ENCODE results near the gene GTSF1L. TPM values are rescaled to one million over a fixed set of nuclear protein-coding genes. Genes with fewer than 3 reads are reported as not detected.

Gene GTSF1L
- polyA plus RNA-seq (2012; ENCODE audit: low read depth, missing spikeins), result 0.12 TPM

DNA sequence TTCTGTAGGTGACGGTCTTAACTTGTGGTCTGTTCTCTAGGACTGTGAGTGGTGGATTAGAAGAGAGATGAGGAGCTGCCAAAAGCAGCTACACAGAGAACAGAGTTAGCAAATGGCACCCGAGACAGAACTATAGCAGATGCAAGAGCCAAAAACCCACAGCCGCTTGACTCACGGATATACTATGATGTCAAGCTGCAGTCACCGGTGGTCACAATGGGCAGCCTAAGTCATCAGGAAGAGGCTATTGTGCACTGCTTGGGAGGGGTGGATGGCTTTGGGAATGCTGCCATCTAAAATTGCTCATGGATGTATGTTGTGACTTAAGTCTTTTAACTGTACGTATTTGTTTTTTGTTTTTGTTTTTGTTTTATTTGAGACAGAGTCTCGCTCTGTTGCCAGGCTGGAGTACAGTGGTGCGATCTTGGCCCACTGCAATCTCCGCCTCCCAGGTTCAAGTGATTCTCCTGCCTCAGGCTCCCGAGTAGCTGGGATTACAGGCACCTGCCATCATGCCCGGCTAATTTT lies at the start of gene GTSF1L:
TSS of gene GTSF1L (minus strand) at position 192 of the 528 bp plus-strand sequence. CDS start 308 bp downstream, outside the sequence.
- TF ChIP-seq SPI1 (IDR thresholded peaks at IDR 0.05; ENCODE audit: low read depth, low read length), result no peak
- TF ChIP-seq POLR2AphosphoS5 (IDR thresholded peaks at IDR 0.05; ENCODE audit: low read depth, low read length), result no peak
- no peak for TF ChIP-seq PAX5 (IDR thresholded peaks at IDR 0.05; ENCODE audit: insufficient read depth, low read length, severe bottlenecking)
- TF ChIP-seq POLR2A (IDR thresholded peaks at IDR 0.05; ENCODE audit: low read depth, low read length), result no peak
- no peak for TF ChIP-seq TAF1 (IDR thresholded peaks at IDR 0.05; ENCODE audit: low read depth, low read length)
- TF ChIP-seq POU2F2 (IDR thresholded peaks at IDR 0.05; ENCODE audit: low read depth, low read length), result no peak
- no peak for FAIRE-seq
- DNase-seq (ENCODE audit: insufficient read length, low spot score), result no peak

DNA sequence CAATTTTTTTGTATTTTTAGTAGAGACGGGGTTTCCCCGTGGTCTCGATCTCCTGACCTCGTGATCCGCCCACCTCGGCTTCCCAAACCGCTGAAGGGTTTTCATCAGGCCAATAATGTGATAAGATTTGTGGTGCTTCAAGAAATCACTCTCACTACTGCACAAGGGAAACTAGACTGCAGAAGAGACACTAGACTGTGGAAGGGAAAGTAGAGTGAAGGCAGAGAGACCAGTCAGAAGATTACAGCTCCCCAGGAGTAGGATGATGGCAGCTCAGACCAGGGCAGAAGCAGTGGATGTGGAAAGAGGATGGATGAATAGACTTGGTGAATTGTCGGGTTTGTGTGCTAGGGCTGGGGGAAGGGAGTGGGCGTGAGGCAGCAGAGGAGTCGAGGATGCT lies 48.0 kb upstream of the GTSF1L start:
- DNase-seq (ENCODE audit: insufficient read length, low spot score), result no peak
- no peak for FAIRE-seq

DNA sequence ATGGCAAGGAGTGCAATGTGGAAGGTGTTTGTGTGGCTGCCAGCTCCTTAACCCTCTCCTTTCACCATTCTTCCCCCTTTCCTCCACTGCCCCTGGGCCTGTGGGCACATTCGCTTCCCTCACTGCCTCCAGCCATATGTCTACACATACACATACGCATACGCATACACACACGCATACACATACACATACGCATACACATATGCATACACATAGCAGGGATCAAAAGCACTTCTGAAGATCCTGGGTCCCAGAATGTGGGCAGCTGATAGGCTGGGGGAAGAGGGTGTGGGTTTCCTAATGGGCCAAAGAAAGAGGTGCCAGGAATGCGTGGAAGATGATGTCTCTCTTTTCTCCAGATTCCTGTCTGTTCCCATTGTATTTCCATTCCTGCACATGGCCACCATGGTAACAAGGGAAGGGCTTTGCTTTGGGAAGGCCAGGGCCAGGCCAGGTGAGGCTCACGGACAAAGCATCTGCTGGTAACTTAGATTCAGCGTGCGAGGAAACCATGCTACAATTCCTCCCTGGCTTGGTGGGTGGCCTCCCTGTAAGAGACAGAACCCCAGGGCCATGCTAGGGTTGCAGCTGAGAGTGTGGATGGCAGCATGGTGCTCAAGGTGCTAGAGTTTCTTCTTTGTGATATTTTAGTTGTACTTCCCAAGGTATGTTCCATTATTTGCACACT lies 44.8 kb upstream of the GTSF1L start:
- TF ChIP-seq POU2F2 (IDR thresholded peaks at IDR 0.05; ENCODE audit: low read depth, low read length) (no peak), POLR2A (IDR thresholded peaks at IDR 0.05; ENCODE audit: low read depth, low read length) (no peak), TAF1 (IDR thresholded peaks at IDR 0.05; ENCODE audit: low read depth, low read length) (no peak), PAX5 (IDR thresholded peaks at IDR 0.05; ENCODE audit: insufficient read depth, low read length, severe bottlenecking) (no peak), POLR2AphosphoS5 (IDR thresholded peaks at IDR 0.05; ENCODE audit: low read depth, low read length) (no peak), SPI1 (IDR thresholded peaks at IDR 0.05; ENCODE audit: low read depth, low read length) (no peak)
- FAIRE-seq (no peak), DNase-seq (ENCODE audit: insufficient read length, low spot score) (no peak)

More for the DNA sequence above, 48.0 kb upstream of the GTSF1L start:
- TF ChIP-seq POU2F2 (IDR thresholded peaks at IDR 0.05; ENCODE audit: low read depth, low read length), result no peak
- no peak for TF ChIP-seq TAF1 (IDR thresholded peaks at IDR 0.05; ENCODE audit: low read depth, low read length)
- no peak for TF ChIP-seq POLR2A (IDR thresholded peaks at IDR 0.05; ENCODE audit: low read depth, low read length)
- TF ChIP-seq POLR2AphosphoS5 (IDR thresholded peaks at IDR 0.05; ENCODE audit: low read depth, low read length), result no peak
- no peak for TF ChIP-seq PAX5 (IDR thresholded peaks at IDR 0.05; ENCODE audit: insufficient read depth, low read length, severe bottlenecking)
- no peak for TF ChIP-seq SPI1 (IDR thresholded peaks at IDR 0.05; ENCODE audit: low read depth, low read length)

DNA sequence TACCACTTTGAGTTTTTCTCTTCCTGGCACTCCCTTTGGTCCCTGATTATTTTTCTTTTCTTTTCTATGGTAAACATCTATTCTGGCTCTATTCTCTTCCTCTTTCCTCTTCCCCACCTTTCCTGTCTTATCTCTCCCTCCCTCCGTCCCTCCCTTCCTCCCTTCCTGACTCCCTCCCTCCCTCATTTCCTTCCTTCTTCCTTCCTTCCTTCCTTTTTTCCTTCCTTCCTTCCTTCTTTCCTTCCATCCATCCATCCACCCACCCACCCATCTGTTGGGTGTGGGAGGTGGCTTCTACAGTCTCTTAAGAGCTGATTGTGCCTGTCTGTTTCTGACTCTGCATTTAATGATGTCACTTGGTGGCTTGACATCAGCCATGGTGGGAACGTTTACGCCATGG lies 43.5 kb upstream of the GTSF1L start:
- TF ChIP-seq POLR2AphosphoS5 (IDR thresholded peaks at IDR 0.05; ENCODE audit: low read depth, low read length), result no peak
- TF ChIP-seq PAX5 (IDR thresholded peaks at IDR 0.05; ENCODE audit: insufficient read depth, low read length, severe bottlenecking), result no peak
- no peak for TF ChIP-seq POLR2A (IDR thresholded peaks at IDR 0.05; ENCODE audit: low read depth, low read length)
- DNase-seq (ENCODE audit: insufficient read length, low spot score) (no peak), FAIRE-seq (no peak)

DNA sequence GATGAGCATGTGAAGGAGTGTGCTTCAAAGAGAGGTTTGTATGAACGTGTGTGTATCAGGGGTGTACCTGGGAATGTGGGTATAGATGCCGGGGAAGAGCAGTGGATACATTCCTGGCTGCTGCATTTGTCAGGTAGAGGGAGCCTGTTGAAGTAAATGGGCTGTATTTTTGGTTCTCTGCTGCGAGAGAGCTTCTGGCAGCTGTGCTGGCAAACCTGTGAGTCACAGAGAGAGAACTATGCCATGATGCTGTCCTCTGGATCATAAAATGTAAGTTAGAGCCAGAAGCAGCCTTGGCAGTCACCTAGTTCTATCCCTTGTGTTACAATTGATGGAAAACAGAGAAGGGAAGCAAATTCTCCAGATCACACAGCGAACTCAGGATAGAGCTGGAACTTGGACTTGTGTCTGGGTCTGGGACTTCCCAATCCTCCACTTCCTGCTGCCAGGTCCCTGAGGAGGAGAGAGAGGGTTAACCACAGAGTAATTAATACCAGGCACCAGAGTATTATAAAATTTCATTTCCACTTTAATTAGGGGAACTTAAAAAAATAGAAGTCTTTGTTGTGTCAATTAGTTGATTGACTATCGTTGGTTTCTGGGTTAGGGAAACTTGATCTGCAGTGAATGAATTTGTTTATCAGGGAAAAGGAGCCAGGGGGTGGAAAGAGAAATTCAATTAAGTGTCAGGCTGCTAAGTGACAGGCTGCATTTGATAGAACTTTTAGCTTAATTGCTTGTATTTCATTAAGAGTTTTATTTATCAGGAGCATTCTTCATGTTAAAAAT lies 41.1 kb upstream of the GTSF1L start:
- FAIRE-seq, result no peak
- DNase-seq (ENCODE audit: insufficient read length, low spot score), result no peak

DNA sequence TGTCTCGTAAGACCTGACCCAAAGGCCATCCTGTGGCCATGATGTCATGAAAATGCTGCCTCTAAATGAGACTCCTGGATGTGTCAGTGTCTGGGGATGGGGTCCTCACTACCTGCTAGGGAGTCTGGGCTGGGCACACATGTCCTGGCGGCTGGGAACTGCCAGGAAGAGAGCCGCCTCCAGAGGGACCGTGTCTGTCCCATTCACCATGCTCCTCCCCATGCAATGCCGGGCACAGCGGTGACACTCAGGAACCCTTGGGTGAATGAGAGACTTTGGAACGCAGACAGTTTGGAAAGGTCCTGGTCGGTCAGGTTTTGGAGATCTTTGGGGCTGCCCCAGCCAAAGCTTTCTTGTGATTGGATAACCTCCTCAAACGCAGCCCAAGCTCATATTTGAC lies 40.1 kb upstream of the GTSF1L start:
- no peak for FAIRE-seq
- TF ChIP-seq POLR2A (IDR thresholded peaks at IDR 0.05; ENCODE audit: low read depth, low read length) (no peak), POLR2AphosphoS5 (IDR thresholded peaks at IDR 0.05; ENCODE audit: low read depth, low read length) (no peak), PAX5 (IDR thresholded peaks at IDR 0.05; ENCODE audit: insufficient read depth, low read length, severe bottlenecking) (no peak), SPI1 (IDR thresholded peaks at IDR 0.05; ENCODE audit: low read depth, low read length) (no peak), POU2F2 (IDR thresholded peaks at IDR 0.05; ENCODE audit: low read depth, low read length) (no peak), TAF1 (IDR thresholded peaks at IDR 0.05; ENCODE audit: low read depth, low read length) (no peak)
- no peak for DNase-seq (ENCODE audit: insufficient read length, low spot score)

More for the DNA sequence above, 41.1 kb upstream of the GTSF1L start:
- TF ChIP-seq POU2F2 (IDR thresholded peaks at IDR 0.05; ENCODE audit: low read depth, low read length), result no peak
- no peak for TF ChIP-seq POLR2AphosphoS5 (IDR thresholded peaks at IDR 0.05; ENCODE audit: low read depth, low read length)
- TF ChIP-seq PAX5 (IDR thresholded peaks at IDR 0.05; ENCODE audit: insufficient read depth, low read length, severe bottlenecking), result no peak
- no peak for TF ChIP-seq SPI1 (IDR thresholded peaks at IDR 0.05; ENCODE audit: low read depth, low read length)

DNA sequence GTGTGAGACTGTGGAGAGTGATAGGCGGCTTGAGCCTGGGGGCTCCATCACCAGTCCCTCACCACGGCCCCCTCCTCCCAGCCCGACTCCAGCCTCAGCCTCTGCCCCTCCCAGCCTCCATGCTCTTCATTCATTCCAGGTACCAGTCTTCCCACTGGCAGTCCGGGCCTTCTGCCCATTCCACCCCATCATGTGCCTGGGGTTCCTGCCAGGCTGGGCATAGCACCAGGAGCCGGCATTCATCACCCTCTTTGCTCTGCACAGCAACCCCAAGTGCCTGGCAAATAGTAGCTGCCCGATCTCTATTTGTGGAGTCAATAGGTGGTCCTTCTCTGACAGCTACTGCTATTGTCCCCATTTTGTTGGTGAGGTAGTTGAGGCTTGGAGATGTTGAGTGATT lies 39.6 kb upstream of the GTSF1L start:
- no peak for DNase-seq (ENCODE audit: insufficient read length, low spot score)
- no peak for FAIRE-seq
- no peak for TF ChIP-seq POLR2A (IDR thresholded peaks at IDR 0.05; ENCODE audit: low read depth, low read length)
- TF ChIP-seq TAF1 (IDR thresholded peaks at IDR 0.05; ENCODE audit: low read depth, low read length), result no peak

DNA sequence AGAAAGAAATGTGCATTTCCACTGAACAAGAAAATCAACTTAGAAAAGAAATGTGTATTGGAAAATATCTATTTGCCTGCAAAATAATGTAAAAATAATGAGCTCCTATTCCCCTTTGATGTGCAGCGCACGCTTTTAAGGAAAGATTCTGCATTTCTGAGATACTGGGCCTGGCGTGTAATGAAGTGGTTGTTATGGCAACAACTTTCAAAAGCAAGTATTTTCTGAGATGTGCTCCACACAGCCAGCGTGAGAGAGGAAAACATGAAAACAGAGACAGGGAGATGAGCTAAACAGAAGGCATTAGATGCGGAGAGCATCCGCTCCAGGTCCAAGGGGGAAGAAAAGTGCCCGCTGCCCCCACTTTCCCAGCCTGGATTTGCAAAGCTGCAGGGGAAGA lies 39.1 kb upstream of the GTSF1L start:
- DNase-seq (ENCODE audit: insufficient read length, low spot score) (no peak), FAIRE-seq (no peak)
- no peak for TF ChIP-seq TAF1 (IDR thresholded peaks at IDR 0.05; ENCODE audit: low read depth, low read length)
- no peak for TF ChIP-seq PAX5 (IDR thresholded peaks at IDR 0.05; ENCODE audit: insufficient read depth, low read length, severe bottlenecking)
- no peak for TF ChIP-seq SPI1 (IDR thresholded peaks at IDR 0.05; ENCODE audit: low read depth, low read length)
- TF ChIP-seq POU2F2 (IDR thresholded peaks at IDR 0.05; ENCODE audit: low read depth, low read length), result no peak
- TF ChIP-seq POLR2AphosphoS5 (IDR thresholded peaks at IDR 0.05; ENCODE audit: low read depth, low read length), result no peak
- no peak for TF ChIP-seq POLR2A (IDR thresholded peaks at IDR 0.05; ENCODE audit: low read depth, low read length)

DNA sequence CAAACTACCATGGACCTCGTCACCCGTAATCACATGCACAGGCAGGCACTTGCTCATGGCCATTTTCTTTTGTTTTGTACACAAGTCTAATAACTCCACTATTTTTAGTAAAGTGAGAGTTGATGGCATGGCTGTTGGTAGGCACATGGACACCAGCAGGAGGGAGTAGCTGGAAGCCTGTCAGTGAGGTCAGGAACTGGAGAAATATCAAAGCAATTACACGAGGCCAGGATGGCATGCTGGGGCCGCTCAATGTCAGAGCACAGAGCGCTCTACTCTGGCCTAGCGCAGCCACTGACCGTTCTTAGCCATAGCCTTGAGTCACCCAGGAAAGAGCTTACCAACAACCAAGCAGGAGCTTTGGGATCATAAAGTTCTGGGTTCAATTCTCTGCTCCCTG lies 36.1 kb upstream of the GTSF1L start:
- DNase-seq (ENCODE audit: insufficient read length, low spot score), result no peak
- TF ChIP-seq PAX5 (IDR thresholded peaks at IDR 0.05; ENCODE audit: insufficient read depth, low read length, severe bottlenecking) (no peak), POLR2A (IDR thresholded peaks at IDR 0.05; ENCODE audit: low read depth, low read length) (no peak), TAF1 (IDR thresholded peaks at IDR 0.05; ENCODE audit: low read depth, low read length) (no peak), SPI1 (IDR thresholded peaks at IDR 0.05; ENCODE audit: low read depth, low read length) (no peak), POLR2AphosphoS5 (IDR thresholded peaks at IDR 0.05; ENCODE audit: low read depth, low read length) (no peak), POU2F2 (IDR thresholded peaks at IDR 0.05; ENCODE audit: low read depth, low read length) (no peak)

More for the DNA sequence above, 36.1 kb upstream of the GTSF1L start:
- FAIRE-seq, result no peak

Data from GM12891 (cell line).